ENCODE data around the gene HHATL.

Gene HHATL

GRCh38 chr3:42683875-42684598, 18.6 kb downstream of the HHATL start:
- Histone ChIP-seq H3K79me1 (replicated peaks; ENCODE audit: low read length, poor library complexity, severe bottlenecking) (no peaks in the 10 kb centered on the region), H3K9me3 (ENCODE audit: control insufficient read depth, low read length) (no peaks in the 10 kb centered on the region), H3K4me1 (ENCODE audit: control insufficient read depth, insufficient read depth, low read depth, low read length) (peaks cover 6% of the 10 kb centered on the region), H4K91ac (ENCODE audit: low read length) (no peak overlapping the region), H3K27me3 (ENCODE audit: control insufficient read depth in 1 of 2, insufficient read depth in 1 of 2, low read length in 2 of 2) (peaks cover 3 to 35% of the 10 kb centered on the region in 2 experiments), H4K8ac (ENCODE audit: low read length) (no peak overlapping the region), H2AFZ (ENCODE audit: low read depth, low read length) (no peak overlapping the region), H3K23ac (ENCODE audit: low read length in 2 of 2) (no peak overlapping the region), H3K18ac (ENCODE audit: low read depth in 1 of 2, low read length in 2 of 2) (no peak overlapping the region), H2BK15ac (ENCODE audit: low read depth, poor library complexity, severe bottlenecking) (no peak overlapping the region), H2AK5ac (ENCODE audit: low read length, severe bottlenecking) (no peak overlapping the region), H3K36me3 (ENCODE audit: control insufficient read depth in 1 of 2, insufficient read depth in 2 of 2, low read depth in 1 of 2, low read length in 2 of 2) (no peaks in the 10 kb centered on the region), H2BK120ac (ENCODE audit: low read depth, low read length) (no peak overlapping the region), H3K27ac (ENCODE audit: low read length, poor library complexity, severe bottlenecking) (no peak overlapping the region), H3K14ac (ENCODE audit: low read length in 2 of 2) (no peak overlapping the region), H3K4me3 (ENCODE audit: insufficient read depth in 1 of 2, low read depth in 1 of 2, low read length in 2 of 2) (no peak overlapping the region), H2BK12ac (ENCODE audit: low read length in 2 of 2) (no peak overlapping the region), H3K4me2 (ENCODE audit: low read length, poor library complexity, severe bottlenecking) (no peak overlapping the region), H3K9ac (ENCODE audit: low read length) (no peak overlapping the region), H3K4ac (ENCODE audit: low read depth in 1 of 2, low read length in 2 of 2) (no peak overlapping the region), H2BK5ac (ENCODE audit: low read depth, low read length, poor library complexity, severe bottlenecking) (no peak overlapping the region)
- WGBS = 51% methylated on average over 4 of the region's 10 CpGs
- peak; percentile 95 for DNase-seq

GRCh38 chr3:42682301-42683070, 20.1 kb downstream of the HHATL start:
- H3K4me3 ChIP-seq (ENCODE audit: insufficient read depth in 1 of 2, low read depth in 1 of 2, low read length in 2 of 2) = no peak overlapping the region
- H4K91ac ChIP-seq (ENCODE audit: low read length) = no peak overlapping the region
- no peak overlapping the region for H3K27ac ChIP-seq (ENCODE audit: low read length, poor library complexity, severe bottlenecking)
- peaks cover 8 to 26% of the 10 kb centered on the region in 2 experiments for H3K27me3 ChIP-seq (ENCODE audit: control insufficient read depth in 1 of 2, insufficient read depth in 1 of 2, low read length in 2 of 2)
- no peak overlapping the region for H4K8ac ChIP-seq (ENCODE audit: low read length)
- no peaks in the 10 kb centered on the region for H3K9me3 ChIP-seq (ENCODE audit: control insufficient read depth, low read length)
- no peak overlapping the region for H2BK15ac ChIP-seq (ENCODE audit: low read depth, poor library complexity, severe bottlenecking)
- H2BK12ac ChIP-seq (ENCODE audit: low read length in 2 of 2) = no peak overlapping the region
- H2BK5ac ChIP-seq (ENCODE audit: low read depth, low read length, poor library complexity, severe bottlenecking) = no peak overlapping the region
- H3K18ac ChIP-seq (ENCODE audit: low read depth in 1 of 2, low read length in 2 of 2) = no peak overlapping the region
- 83% methylated on average over 12 of the region's 12 CpGs for WGBS
- H3K36me3 ChIP-seq (ENCODE audit: control insufficient read depth in 1 of 2, insufficient read depth in 2 of 2, low read depth in 1 of 2, low read length in 2 of 2) = no peaks in the 10 kb centered on the region
- H2AK5ac ChIP-seq (ENCODE audit: low read length, severe bottlenecking) = no peak overlapping the region
- no peak overlapping the region for H2AFZ ChIP-seq (ENCODE audit: low read depth, low read length)
- no peak overlapping the region for H2BK120ac ChIP-seq (ENCODE audit: low read depth, low read length)
- peaks cover 6% of the 10 kb centered on the region for H3K4me1 ChIP-seq (ENCODE audit: control insufficient read depth, insufficient read depth, low read depth, low read length)
- H3K79me1 ChIP-seq (replicated peaks; ENCODE audit: low read length, poor library complexity, severe bottlenecking) = no peaks in the 10 kb centered on the region
- H3K23ac ChIP-seq (ENCODE audit: low read length in 2 of 2) = no peak overlapping the region
- no peak for DNase-seq
- no peak overlapping the region for H3K14ac ChIP-seq (ENCODE audit: low read length in 2 of 2)
- H3K4me2 ChIP-seq (ENCODE audit: low read length, poor library complexity, severe bottlenecking) = no peak overlapping the region
- no peak overlapping the region for H3K4ac ChIP-seq (ENCODE audit: low read depth in 1 of 2, low read length in 2 of 2)
- H3K9ac ChIP-seq (ENCODE audit: low read length) = no peak overlapping the region

- no peak overlapping the region for H3K4me2 ChIP-seq (ENCODE audit: low read length, poor library complexity, severe bottlenecking)
- no peak overlapping the region for H2BK120ac ChIP-seq (ENCODE audit: low read depth, low read length)
- no peak overlapping the region for H3K9ac ChIP-seq (ENCODE audit: low read length)
- peaks cover 8 to 19% of the 10 kb centered on the region in 2 experiments for H3K27me3 ChIP-seq (ENCODE audit: control insufficient read depth in 1 of 2, insufficient read depth in 1 of 2, low read length in 2 of 2)
- H2AK5ac ChIP-seq (ENCODE audit: low read length, severe bottlenecking) = no peak overlapping the region
- DNase-seq = no peak
- no peak overlapping the region for H3K18ac ChIP-seq (ENCODE audit: low read depth in 1 of 2, low read length in 2 of 2)
- H2BK12ac ChIP-seq (ENCODE audit: low read length in 2 of 2) = no peak overlapping the region
- H3K4me3 ChIP-seq (ENCODE audit: insufficient read depth in 1 of 2, low read depth in 1 of 2, low read length in 2 of 2) = no peak overlapping the region
- WGBS = 91% methylated on average over 8 of the region's 10 CpGs
- no peak overlapping the region for H4K8ac ChIP-seq (ENCODE audit: low read length)
- H3K27ac ChIP-seq (ENCODE audit: low read length, poor library complexity, severe bottlenecking) = no peak overlapping the region
- no peaks in the 10 kb centered on the region for H3K9me3 ChIP-seq (ENCODE audit: control insufficient read depth, low read length)
- H3K23ac ChIP-seq (ENCODE audit: low read length in 2 of 2) = no peak overlapping the region
- H3K79me1 ChIP-seq (replicated peaks; ENCODE audit: low read length, poor library complexity, severe bottlenecking) = no peaks in the 10 kb centered on the region
- no peak overlapping the region for H2AFZ ChIP-seq (ENCODE audit: low read depth, low read length)
- no peak overlapping the region for H3K4ac ChIP-seq (ENCODE audit: low read depth in 1 of 2, low read length in 2 of 2)
- no peaks in the 10 kb centered on the region for H3K36me3 ChIP-seq (ENCODE audit: control insufficient read depth in 1 of 2, insufficient read depth in 2 of 2, low read depth in 1 of 2, low read length in 2 of 2)
- no peak overlapping the region for H4K91ac ChIP-seq (ENCODE audit: low read length)
- H2BK15ac ChIP-seq (ENCODE audit: low read depth, poor library complexity, severe bottlenecking) = no peak overlapping the region
- peaks cover 6% of the 10 kb centered on the region for H3K4me1 ChIP-seq (ENCODE audit: control insufficient read depth, insufficient read depth, low read depth, low read length)
- no peak overlapping the region for H3K14ac ChIP-seq (ENCODE audit: low read length in 2 of 2)
- H2BK5ac ChIP-seq (ENCODE audit: low read depth, low read length, poor library complexity, severe bottlenecking) = no peak overlapping the region
Observed at GRCh38 chr3:42681361-42682038, 21.1 kb downstream of the HHATL start.

GRCh38 chr3:42680806-42681205, 21.8 kb downstream of the HHATL start:
- peak; percentile 8 for DNase-seq
- Histone ChIP-seq H3K14ac (ENCODE audit: low read length in 2 of 2) (no peak overlapping the region), H3K36me3 (ENCODE audit: control insufficient read depth in 1 of 2, insufficient read depth in 2 of 2, low read depth in 1 of 2, low read length in 2 of 2) (no peaks in the 10 kb centered on the region), H3K18ac (ENCODE audit: low read depth in 1 of 2, low read length in 2 of 2) (no peak overlapping the region), H3K27ac (ENCODE audit: low read length, poor library complexity, severe bottlenecking) (no peak overlapping the region), H3K9ac (ENCODE audit: low read length) (no peak overlapping the region), H2BK5ac (ENCODE audit: low read depth, low read length, poor library complexity, severe bottlenecking) (no peak overlapping the region), H2AK5ac (ENCODE audit: low read length, severe bottlenecking) (no peak overlapping the region), H2AFZ (ENCODE audit: low read depth, low read length) (no peak overlapping the region), H4K8ac (ENCODE audit: low read length) (no peak overlapping the region), H3K4me2 (ENCODE audit: low read length, poor library complexity, severe bottlenecking) (no peak overlapping the region), H2BK120ac (ENCODE audit: low read depth, low read length) (no peak overlapping the region), H3K27me3 (ENCODE audit: control insufficient read depth in 1 of 2, insufficient read depth in 1 of 2, low read length in 2 of 2) (peaks cover 8 to 12% of the 10 kb centered on the region in 2 experiments), H3K9me3 (ENCODE audit: control insufficient read depth, low read length) (no peaks in the 10 kb centered on the region), H3K23ac (ENCODE audit: low read length in 2 of 2) (no peak overlapping the region), H3K79me1 (replicated peaks; ENCODE audit: low read length, poor library complexity, severe bottlenecking) (no peaks in the 10 kb centered on the region), H3K4me1 (ENCODE audit: control insufficient read depth, insufficient read depth, low read depth, low read length) (peaks cover 6% of the 10 kb centered on the region), H3K4me3 (ENCODE audit: insufficient read depth in 1 of 2, low read depth in 1 of 2, low read length in 2 of 2) (no peak overlapping the region), H2BK15ac (ENCODE audit: low read depth, poor library complexity, severe bottlenecking) (no peak overlapping the region), H2BK12ac (ENCODE audit: low read length in 2 of 2) (no peak overlapping the region), H3K4ac (ENCODE audit: low read depth in 1 of 2, low read length in 2 of 2) (no peak overlapping the region), H4K91ac (ENCODE audit: low read length) (no peak overlapping the region)
- 90% methylated on average over 4 of the region's 4 CpGs for WGBS
